NB4 (cell line): ENCODE results near the gene NCSTN.

Experiments used
- DNase-seq: peaks from one replicate; pipeline ENCODE4 v3.0.0; 2010; ENCODE audit warnings: low read depth
- H3K4me3 ChIP-seq: one replicate; pipeline ENCODE4 v1.5.1; 2011; ENCODE audit warnings: mild to moderate bottlenecking, low read depth, low read length, moderate library complexity
- CTCF ChIP-seq: IDR thresholded peaks from one replicate; pipeline ENCODE4 v1.5.1; 2012; ENCODE audit warnings: low read depth, low read length
- MAX ChIP-seq: IDR thresholded peaks from 2 replicates; pipeline ENCODE4 v1.6.1; 2011; ENCODE audit warnings: low read depth, low read length
- MYC ChIP-seq: IDR thresholded peaks from 2 replicates; pipeline ENCODE4 v1.6.1; 2011; ENCODE audit warnings: low read depth, low read length
- POLR2A ChIP-seq: IDR thresholded peaks from 2 replicates; pipeline ENCODE4 v1.6.1; 2011; ENCODE audit warnings: mild to moderate bottlenecking; ENCODE audit not compliant: insufficient read length; ENCODE audit errors: extremely low read depth

Gene NCSTN

GRCh38 chr1:160359559-160360226 is 16.5 kb downstream of the NCSTN start:
- no peak overlapping the region for H3K4me3 ChIP-seq
- no peak for TF ChIP-seq MAX
- no peak for TF ChIP-seq POLR2A
- no peak for TF ChIP-seq MYC
- no peak for TF ChIP-seq CTCF
- no peak for DNase-seq

- TF ChIP-seq CTCF (no peak), MAX (no peak), POLR2A (no peak), MYC (no peak)
- H3K4me3 ChIP-seq: no peak overlapping the region
- no peak for DNase-seq
Measured at GRCh38 chr1:160360227-160360695, 17.1 kb downstream of the NCSTN start.

- no peak overlapping the region for H3K4me3 ChIP-seq
- DNase-seq: no peak
- TF ChIP-seq MYC (no peak), CTCF (no peak), MAX (no peak), POLR2A (no peak)
Measured at GRCh38 chr1:160361199-160361598, 18.0 kb downstream of the NCSTN start.

GRCh38 chr1:160361814-160362167 is 18.6 kb downstream of the NCSTN start:
- TF ChIP-seq MYC (no peak), MAX (no peak), CTCF (no peak), POLR2A (no peak)
- DNase-seq: no peak
- H3K4me3 ChIP-seq: no peak overlapping the region

- TF ChIP-seq POLR2A (no peak), MYC (no peak), CTCF (no peak), MAX (no peak)
- H3K4me3 ChIP-seq: no peak overlapping the region
- DNase-seq: peak; percentile 26
Measured at GRCh38 chr1:160362168-160362957, 19.2 kb downstream of the NCSTN start.
